Measurements from ENCODE around the gene MYOM3. TPM values are rescaled to one million over a fixed set of nuclear protein-coding genes. Genes with fewer than 3 reads are reported as not detected.

The MYOM3 gene
- total RNA-seq, 1 donor from 2014 or later, result 8.1 TPM

- DNase-seq (ENCODE audit: low read depth), result no peak
- no peaks in the 10 kb centered on the region for H3K27me3 ChIP-seq (ENCODE audit: control insufficient read depth, insufficient read depth, low read length)
- H3K4me3 ChIP-seq (ENCODE audit: low read depth, low read length), result no peak overlapping the region
- no peaks in the 10 kb centered on the region for H3K36me3 ChIP-seq (ENCODE audit: control insufficient read depth, insufficient read depth, low read length)
- TF ChIP-seq, protein P1, sequence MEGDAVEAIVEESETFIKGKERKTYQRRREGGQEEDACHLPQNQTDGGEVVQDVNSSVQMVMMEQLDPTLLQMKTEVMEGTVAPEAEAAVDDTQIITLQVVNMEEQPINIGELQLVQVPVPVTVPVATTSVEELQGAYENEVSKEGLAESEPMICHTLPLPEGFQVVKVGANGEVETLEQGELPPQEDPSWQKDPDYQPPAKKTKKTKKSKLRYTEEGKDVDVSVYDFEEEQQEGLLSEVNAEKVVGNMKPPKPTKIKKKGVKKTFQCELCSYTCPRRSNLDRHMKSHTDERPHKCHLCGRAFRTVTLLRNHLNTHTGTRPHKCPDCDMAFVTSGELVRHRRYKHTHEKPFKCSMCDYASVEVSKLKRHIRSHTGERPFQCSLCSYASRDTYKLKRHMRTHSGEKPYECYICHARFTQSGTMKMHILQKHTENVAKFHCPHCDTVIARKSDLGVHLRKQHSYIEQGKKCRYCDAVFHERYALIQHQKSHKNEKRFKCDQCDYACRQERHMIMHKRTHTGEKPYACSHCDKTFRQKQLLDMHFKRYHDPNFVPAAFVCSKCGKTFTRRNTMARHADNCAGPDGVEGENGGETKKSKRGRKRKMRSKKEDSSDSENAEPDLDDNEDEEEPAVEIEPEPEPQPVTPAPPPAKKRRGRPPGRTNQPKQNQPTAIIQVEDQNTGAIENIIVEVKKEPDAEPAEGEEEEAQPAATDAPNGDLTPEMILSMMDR (IDR thresholded peaks at IDR 0.05; ENCODE audit: insufficient read depth, low read length, poor library complexity, severe bottlenecking), result no peak
Measured at GRCh38 chr1:24091971-24092482, 19.9 kb downstream of the MYOM3 start.

- DNase-seq (ENCODE audit: low read depth), result no peak
- no peaks in the 10 kb centered on the region for H3K36me3 ChIP-seq (ENCODE audit: control insufficient read depth, insufficient read depth, low read length)
- H3K4me3 ChIP-seq (ENCODE audit: low read depth, low read length), result no peak overlapping the region
- H3K27me3 ChIP-seq (ENCODE audit: control insufficient read depth, insufficient read depth, low read length), result no peaks in the 10 kb centered on the region
- TF ChIP-seq, protein P1 (IDR thresholded peaks at IDR 0.05; ENCODE audit: insufficient read depth, low read length, poor library complexity, severe bottlenecking), result no peak
Measured at GRCh38 chr1:24090736-24091135, 21.2 kb downstream of the MYOM3 start.

GRCh38 chr1:24089743-24090555 is 22.0 kb downstream of the MYOM3 start:
- Histone ChIP-seq H3K4me3 (ENCODE audit: low read depth, low read length) (no peak overlapping the region), H3K27me3 (ENCODE audit: control insufficient read depth, insufficient read depth, low read length) (no peaks in the 10 kb centered on the region), H3K36me3 (ENCODE audit: control insufficient read depth, insufficient read depth, low read length) (no peaks in the 10 kb centered on the region)
- DNase-seq (ENCODE audit: low read depth), result no peak
- TF ChIP-seq, protein P1 (IDR thresholded peaks at IDR 0.05; ENCODE audit: insufficient read depth, low read length, poor library complexity, severe bottlenecking), result no peak

- TF ChIP-seq, protein P1 (IDR thresholded peaks at IDR 0.05; ENCODE audit: insufficient read depth, low read length, poor library complexity, severe bottlenecking), result no peak
- Histone ChIP-seq H3K27me3 (ENCODE audit: control insufficient read depth, insufficient read depth, low read length) (no peaks in the 10 kb centered on the region), H3K36me3 (ENCODE audit: control insufficient read depth, insufficient read depth, low read length) (no peaks in the 10 kb centered on the region), H3K4me3 (ENCODE audit: low read depth, low read length) (no peak overlapping the region)
- no peak for DNase-seq (ENCODE audit: low read depth)
Measured at GRCh38 chr1:24089027-24089742, 22.8 kb downstream of the MYOM3 start.

DNA sequence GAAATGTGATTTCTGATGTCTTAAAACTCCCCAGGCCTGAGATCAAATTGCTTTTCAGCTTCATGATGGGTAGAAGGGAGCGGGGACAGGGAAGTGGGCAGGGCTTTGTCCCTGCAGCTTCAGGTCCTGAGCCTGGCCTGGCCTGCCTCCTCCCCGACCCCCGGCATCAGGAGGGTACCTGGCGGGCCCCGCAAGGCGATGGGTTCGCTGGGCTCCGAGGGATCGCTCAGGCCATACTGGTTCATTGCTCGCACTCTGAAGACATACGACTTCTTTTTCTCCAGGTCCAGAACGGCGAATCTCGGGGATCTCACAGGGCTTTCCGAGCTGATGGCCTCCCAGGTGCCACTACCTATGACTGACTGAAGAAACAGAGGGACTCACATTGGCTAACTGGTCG is 25.5 kb downstream of the MYOM3 start:
- TF ChIP-seq, protein P1 (IDR thresholded peaks at IDR 0.05; ENCODE audit: insufficient read depth, low read length, poor library complexity, severe bottlenecking), result no peak
- DNase-seq (ENCODE audit: low read depth), result no peak
- H3K4me3 ChIP-seq (ENCODE audit: low read depth, low read length), result no peak overlapping the region
- H3K36me3 ChIP-seq (ENCODE audit: control insufficient read depth, insufficient read depth, low read length), result no peaks in the 10 kb centered on the region
- no peaks in the 10 kb centered on the region for H3K27me3 ChIP-seq (ENCODE audit: control insufficient read depth, insufficient read depth, low read length)

Measured in kidney epithelial cell (primary cell).